ENCODE measurements around the gene IRAK1.

IRAK1 gene

GRCh38 chrX:154032653-154033052 lies 13.0 kb upstream of the IRAK1 start:
- Histone ChIP-seq H3K36me3 (ENCODE audit: control insufficient read depth in 2 of 2, insufficient read depth in 1 of 2, low read length in 2 of 2) (peaks cover 0 to 50% of the 10 kb centered on the region in 2 experiments; a peak in 2 of 3 replicates), H3K9me3 (ENCODE audit: control insufficient read depth, insufficient read depth, low read depth, low read length) (no peaks in the 10 kb centered on the region), H3K4me1 (ENCODE audit: control insufficient read depth, insufficient read depth, low read length) (no peaks in the 10 kb centered on the region), H3K27ac (ENCODE audit: extremely low read depth, low read depth, low read length) (no peak overlapping the region), H3K4me3 (ENCODE audit: low read depth, low read length) (no peak overlapping the region)
- TF ChIP-seq, protein P1, sequence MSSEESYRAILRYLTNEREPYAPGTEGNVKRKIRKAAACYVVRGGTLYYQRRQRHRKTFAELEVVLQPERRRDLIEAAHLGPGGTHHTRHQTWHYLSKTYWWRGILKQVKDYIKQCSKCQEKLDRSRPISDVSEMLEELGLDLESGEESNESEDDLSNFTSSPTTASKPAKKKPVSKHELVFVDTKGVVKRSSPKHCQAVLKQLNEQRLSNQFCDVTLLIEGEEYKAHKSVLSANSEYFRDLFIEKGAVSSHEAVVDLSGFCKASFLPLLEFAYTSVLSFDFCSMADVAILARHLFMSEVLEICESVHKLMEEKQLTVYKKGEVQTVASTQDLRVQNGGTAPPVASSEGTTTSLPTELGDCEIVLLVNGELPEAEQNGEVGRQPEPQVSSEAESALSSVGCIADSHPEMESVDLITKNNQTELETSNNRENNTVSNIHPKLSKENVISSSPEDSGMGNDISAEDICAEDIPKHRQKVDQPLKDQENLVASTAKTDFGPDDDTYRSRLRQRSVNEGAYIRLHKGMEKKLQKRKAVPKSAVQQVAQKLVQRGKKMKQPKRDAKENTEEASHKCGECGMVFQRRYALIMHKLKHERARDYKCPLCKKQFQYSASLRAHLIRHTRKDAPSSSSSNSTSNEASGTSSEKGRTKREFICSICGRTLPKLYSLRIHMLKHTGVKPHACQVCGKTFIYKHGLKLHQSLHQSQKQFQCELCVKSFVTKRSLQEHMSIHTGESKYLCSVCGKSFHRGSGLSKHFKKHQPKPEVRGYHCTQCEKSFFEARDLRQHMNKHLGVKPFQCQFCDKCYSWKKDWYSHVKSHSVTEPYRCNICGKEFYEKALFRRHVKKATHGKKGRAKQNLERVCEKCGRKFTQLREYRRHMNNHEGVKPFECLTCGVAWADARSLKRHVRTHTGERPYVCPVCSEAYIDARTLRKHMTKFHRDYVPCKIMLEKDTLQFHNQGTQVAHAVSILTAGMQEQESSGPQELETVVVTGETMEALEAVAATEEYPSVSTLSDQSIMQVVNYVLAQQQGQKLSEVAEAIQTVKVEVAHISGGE (tag by site-specific recombination; conservative IDR thresholded peaks at IDR 0.05; ENCODE audit: low read depth), result no peak
- TF ChIP-seq ZNF404 (tag by site-specific recombination; IDR thresholded peaks at IDR 0.05) (no peak), GLIS2 (tag by site-specific recombination; IDR thresholded peaks at IDR 0.05) (no peak), ZFP37 (tag by site-specific recombination; IDR thresholded peaks at IDR 0.05) (no peak), ZNF449 (tag by site-specific recombination; IDR thresholded peaks at IDR 0.05) (no peak), TRIM28 (IDR thresholded peaks at IDR 0.05; ENCODE audit: borderline replicate concordance, low read length) (no peak), ZNF610 (tag by site-specific recombination; IDR thresholded peaks at IDR 0.05; ENCODE audit: borderline replicate concordance) (no peak), ZNF362 (tag by site-specific recombination; IDR thresholded peaks at IDR 0.05) (no peak), OVOL3 (tag by site-specific recombination; IDR thresholded peaks at IDR 0.05) (no peak), ZFP41 (tag by site-specific recombination; IDR thresholded peaks at IDR 0.05; ENCODE audit: borderline replicate concordance) (no peak)
- TF ChIP-seq, protein P2, sequence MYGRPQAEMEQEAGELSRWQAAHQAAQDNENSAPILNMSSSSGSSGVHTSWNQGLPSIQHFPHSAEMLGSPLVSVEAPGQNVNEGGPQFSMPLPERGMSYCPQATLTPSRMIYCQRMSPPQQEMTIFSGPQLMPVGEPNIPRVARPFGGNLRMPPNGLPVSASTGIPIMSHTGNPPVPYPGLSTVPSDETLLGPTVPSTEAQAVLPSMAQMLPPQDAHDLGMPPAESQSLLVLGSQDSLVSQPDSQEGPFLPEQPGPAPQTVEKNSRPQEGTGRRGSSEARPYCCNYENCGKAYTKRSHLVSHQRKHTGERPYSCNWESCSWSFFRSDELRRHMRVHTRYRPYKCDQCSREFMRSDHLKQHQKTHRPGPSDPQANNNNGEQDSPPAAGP (tag by site-specific recombination; IDR thresholded peaks at IDR 0.05), result no peak
- TF ChIP-seq, protein P3, sequence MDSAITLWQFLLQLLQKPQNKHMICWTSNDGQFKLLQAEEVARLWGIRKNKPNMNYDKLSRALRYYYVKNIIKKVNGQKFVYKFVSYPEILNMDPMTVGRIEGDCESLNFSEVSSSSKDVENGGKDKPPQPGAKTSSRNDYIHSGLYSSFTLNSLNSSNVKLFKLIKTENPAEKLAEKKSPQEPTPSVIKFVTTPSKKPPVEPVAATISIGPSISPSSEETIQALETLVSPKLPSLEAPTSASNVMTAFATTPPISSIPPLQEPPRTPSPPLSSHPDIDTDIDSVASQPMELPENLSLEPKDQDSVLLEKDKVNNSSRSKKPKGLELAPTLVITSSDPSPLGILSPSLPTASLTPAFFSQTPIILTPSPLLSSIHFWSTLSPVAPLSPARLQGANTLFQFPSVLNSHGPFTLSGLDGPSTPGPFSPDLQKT (IDR thresholded peaks at IDR 0.05; ENCODE audit: borderline replicate concordance, low read depth, low read length), result no peak
- ChIA-PET POLR2A (no interaction called here), CTCF (no interaction called here)

GRCh38 chrX:154032160-154032559 lies 12.5 kb upstream of the IRAK1 start:
- no peaks in the 10 kb centered on the region for H3K9me3 ChIP-seq (ENCODE audit: control insufficient read depth, insufficient read depth, low read depth, low read length)
- H3K4me3 ChIP-seq (ENCODE audit: low read depth, low read length), result no peak overlapping the region
- ChIA-PET POLR2A (no interaction called here), CTCF (no interaction called here)
- H3K36me3 ChIP-seq (ENCODE audit: control insufficient read depth in 2 of 2, insufficient read depth in 1 of 2, low read length in 2 of 2), result peaks cover 0 to 55% of the 10 kb centered on the region in 2 experiments; a peak in 2 of 3 replicates
- TF ChIP-seq ZNF341 (tag by site-specific recombination; IDR thresholded peaks at IDR 0.05; ENCODE audit: low read depth), result peak; percentile 33
- TF ChIP-seq, protein P4, sequence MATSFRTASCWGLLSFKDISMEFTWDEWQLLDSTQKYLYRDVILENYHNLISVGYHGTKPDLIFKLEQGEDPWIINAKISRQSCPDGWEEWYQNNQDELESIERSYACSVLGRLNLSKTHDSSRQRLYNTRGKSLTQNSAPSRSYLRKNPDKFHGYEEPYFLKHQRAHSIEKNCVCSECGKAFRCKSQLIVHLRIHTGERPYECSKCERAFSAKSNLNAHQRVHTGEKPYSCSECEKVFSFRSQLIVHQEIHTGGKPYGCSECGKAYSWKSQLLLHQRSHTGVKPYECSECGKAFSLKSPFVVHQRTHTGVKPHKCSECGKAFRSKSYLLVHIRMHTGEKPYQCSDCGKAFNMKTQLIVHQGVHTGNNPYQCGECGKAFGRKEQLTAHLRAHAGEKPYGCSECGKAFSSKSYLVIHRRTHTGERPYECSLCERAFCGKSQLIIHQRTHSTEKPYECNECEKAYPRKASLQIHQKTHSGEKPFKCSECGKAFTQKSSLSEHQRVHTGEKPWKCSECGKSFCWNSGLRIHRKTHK (tag by site-specific recombination; IDR thresholded peaks at IDR 0.05), result no peak
- no peaks in the 10 kb centered on the region for H3K4me1 ChIP-seq (ENCODE audit: control insufficient read depth, insufficient read depth, low read length)
- H3K27ac ChIP-seq (ENCODE audit: extremely low read depth, low read depth, low read length), result no peak overlapping the region
